ENCODE measurements around the gene EXOC3L4.

The EXOC3L4 gene

GRCh38 chr14:103123634-103124500 is 29.3 kb downstream of the EXOC3L4 start:
- DNase-seq (ENCODE audit: low spot score) = no peak
- Histone ChIP-seq H3K27ac (ENCODE audit: poor library complexity, severe bottlenecking) (peak overlapping the region; percentile 56), H3K27me3 (ENCODE audit: insufficient read depth, poor library complexity, severe bottlenecking) (no peaks in the 10 kb centered on the region), H3K36me3 (ENCODE audit: low read depth) (no peaks in the 10 kb centered on the region), H3K4me3 (ENCODE audit: severe bottlenecking) (peak overlapping the region; percentile 26), H3K4me1 (ENCODE audit: insufficient read depth, poor library complexity, severe bottlenecking) (peaks cover 39% of the 10 kb centered on the region), H3K9me3 (ENCODE audit: severe bottlenecking) (no peaks in the 10 kb centered on the region)
- TF ChIP-seq CTCF (IDR thresholded peaks at IDR 0.05; ENCODE audit: poor library complexity, severe bottlenecking) = peak; percentile 24
- ATAC-seq (ENCODE audit: low read depth) = no peak

- DNase-seq (ENCODE audit: low spot score) = no peak
- Histone ChIP-seq H3K36me3 (ENCODE audit: low read depth) (no peaks in the 10 kb centered on the region), H3K4me3 (ENCODE audit: severe bottlenecking) (no peak overlapping the region), H3K27ac (ENCODE audit: poor library complexity, severe bottlenecking) (no peak overlapping the region), H3K9me3 (ENCODE audit: severe bottlenecking) (no peaks in the 10 kb centered on the region), H3K4me1 (ENCODE audit: insufficient read depth, poor library complexity, severe bottlenecking) (peaks cover 46% of the 10 kb centered on the region), H3K27me3 (ENCODE audit: insufficient read depth, poor library complexity, severe bottlenecking) (no peaks in the 10 kb centered on the region)
- no peak for TF ChIP-seq CTCF (IDR thresholded peaks at IDR 0.05; ENCODE audit: poor library complexity, severe bottlenecking)
- ATAC-seq (ENCODE audit: low read depth) = no peak
Observed at GRCh38 chr14:103124501-103125001, 30.0 kb downstream of the EXOC3L4 start.

GRCh38 chr14:103125098-103126070 is 30.9 kb downstream of the EXOC3L4 start:
- Histone ChIP-seq H3K9me3 (ENCODE audit: severe bottlenecking) (no peaks in the 10 kb centered on the region), H3K36me3 (ENCODE audit: low read depth) (no peaks in the 10 kb centered on the region), H3K27ac (ENCODE audit: poor library complexity, severe bottlenecking) (no peak overlapping the region), H3K4me1 (ENCODE audit: insufficient read depth, poor library complexity, severe bottlenecking) (peaks cover 54% of the 10 kb centered on the region), H3K4me3 (ENCODE audit: severe bottlenecking) (no peak overlapping the region), H3K27me3 (ENCODE audit: insufficient read depth, poor library complexity, severe bottlenecking) (no peaks in the 10 kb centered on the region)
- no peak for TF ChIP-seq CTCF (IDR thresholded peaks at IDR 0.05; ENCODE audit: poor library complexity, severe bottlenecking)
- no peak for ATAC-seq (ENCODE audit: low read depth)
- DNase-seq (ENCODE audit: low spot score) = no peak

GRCh38 chr14:103126088-103126872 is 31.8 kb downstream of the EXOC3L4 start:
- peak overlapping the region; percentile 22 for H3K4me3 ChIP-seq (ENCODE audit: severe bottlenecking)
- peaks cover 62% of the 10 kb centered on the region for H3K4me1 ChIP-seq (ENCODE audit: insufficient read depth, poor library complexity, severe bottlenecking)
- ATAC-seq (ENCODE audit: low read depth) (no peak), DNase-seq (ENCODE audit: low spot score) (no peak)
- no peaks in the 10 kb centered on the region for H3K36me3 ChIP-seq (ENCODE audit: low read depth)
- no peak for TF ChIP-seq CTCF (IDR thresholded peaks at IDR 0.05; ENCODE audit: poor library complexity, severe bottlenecking)
- H3K9me3 ChIP-seq (ENCODE audit: severe bottlenecking) = no peaks in the 10 kb centered on the region
- peak overlapping the region; percentile 94 for H3K27ac ChIP-seq (ENCODE audit: poor library complexity, severe bottlenecking)
- H3K27me3 ChIP-seq (ENCODE audit: insufficient read depth, poor library complexity, severe bottlenecking) = no peaks in the 10 kb centered on the region
